ENCODE data around the gene CNDP2.

- no peak for TF ChIP-seq EP300 (IDR thresholded peaks at IDR 0.05)
- TF ChIP-seq, protein P1, sequence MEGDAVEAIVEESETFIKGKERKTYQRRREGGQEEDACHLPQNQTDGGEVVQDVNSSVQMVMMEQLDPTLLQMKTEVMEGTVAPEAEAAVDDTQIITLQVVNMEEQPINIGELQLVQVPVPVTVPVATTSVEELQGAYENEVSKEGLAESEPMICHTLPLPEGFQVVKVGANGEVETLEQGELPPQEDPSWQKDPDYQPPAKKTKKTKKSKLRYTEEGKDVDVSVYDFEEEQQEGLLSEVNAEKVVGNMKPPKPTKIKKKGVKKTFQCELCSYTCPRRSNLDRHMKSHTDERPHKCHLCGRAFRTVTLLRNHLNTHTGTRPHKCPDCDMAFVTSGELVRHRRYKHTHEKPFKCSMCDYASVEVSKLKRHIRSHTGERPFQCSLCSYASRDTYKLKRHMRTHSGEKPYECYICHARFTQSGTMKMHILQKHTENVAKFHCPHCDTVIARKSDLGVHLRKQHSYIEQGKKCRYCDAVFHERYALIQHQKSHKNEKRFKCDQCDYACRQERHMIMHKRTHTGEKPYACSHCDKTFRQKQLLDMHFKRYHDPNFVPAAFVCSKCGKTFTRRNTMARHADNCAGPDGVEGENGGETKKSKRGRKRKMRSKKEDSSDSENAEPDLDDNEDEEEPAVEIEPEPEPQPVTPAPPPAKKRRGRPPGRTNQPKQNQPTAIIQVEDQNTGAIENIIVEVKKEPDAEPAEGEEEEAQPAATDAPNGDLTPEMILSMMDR (IDR thresholded peaks at IDR 0.05) = no peak
These were observed 1.1 kb downstream of the CNDP2 start for GRCh38 chr18:74497324-74497676.
